Mesenteric fat pad (tissue), 1 donor: ENCODE results near the gene HTR4. TPM values are rescaled to one million over a fixed set of nuclear protein-coding genes. Genes with fewer than 3 reads are reported as not detected.

Experiments
- DNase-seq: peaks from one replicate; pipeline ENCODE4 v3.0.0-alpha.2; 2020; ENCODE audit warnings: low spot score
- total RNA-seq: library from RNA; stranded (reverse); fragmentation: NEBNext Ultra II Directional; extraction: Animal tissue kit (Norgen Biotek cat#: 25700); gene quantifications from one replicate; pipeline ENCODE4 v1.2.1, GENCODE V29; 2021
- donor health status: DM: yes; HTN: yes; CAD: no.

The HTR4 gene
- total RNA-seq, 1 donor from 2014 or later, result 0.16 TPM

GRCh38 chr5:148438933-148439332 lies 215.4 kb downstream of the HTR4 start:
- no peak for DNase-seq

GRCh38 chr5:148437249-148437648 lies 217.1 kb downstream of the HTR4 start:
- DNase-seq, result no peak

- DNase-seq, result no peak
Measured at GRCh38 chr5:148436029-148436428, 218.3 kb downstream of the HTR4 start.

GRCh38 chr5:148433826-148434225 lies 220.5 kb downstream of the HTR4 start:
- no peak for DNase-seq

Other genes with a start within 250 kb of the HTR4 start
- 25.3 TPM for gene ADRB2, start 172.1 kb upstream of the HTR4 start, total RNA-seq